HEK293 (cell line): ENCODE results near the gene UCN2.
"Not testable (repeated sequence)": the region's sequence is repeated elsewhere in the genome, so short reads cannot be mapped to it uniquely, and the experiment has no call there.

Experiments used
- CTCF ChIA-PET: fragments of 350-600 bp; formaldehyde crosslinking; extraction: SDS; loops from one replicate; lab custom pipeline; 2021; ENCODE audit warnings: antibody characterized with exemption; lab: Yijun Ruan, JAX
- POLR2A ChIA-PET: fragments of 300-600 bp; formaldehyde crosslinking; extraction: SDS; loops from one replicate; lab custom pipeline; 2020; ENCODE audit warnings: antibody characterized with exemption, inconsistent platforms; lab: Yijun Ruan, JAX
- H3K27ac ChIP-seq: fragments of 200-500 bp; sonication (Bioruptor generic); 2 replicates; pipeline ENCODE4 v1.5.1; 2014; ENCODE audit warnings: low read depth, low read length, control low read depth, inconsistent platforms; ENCODE audit errors: extremely low read depth
- H3K36me3 ChIP-seq, 2 experiments: fragments of 200-500 bp in 1 of 2; sonication (Bioruptor generic) in 1 of 2; 1 replicate in 1 of 2; 2 replicates in 1 of 2; pipeline ENCODE4 v1.5.1; 2014 to 2017; ENCODE audit warnings: inconsistent platforms in 2 of 2, low read length in 2 of 2; ENCODE audit not compliant: control insufficient read depth in 2 of 2, insufficient read depth in 1 of 2
- H3K4me1 ChIP-seq: fragments of 200-500 bp; sonication (Bioruptor generic); 2 replicates; pipeline ENCODE4 v1.5.1; 2014; ENCODE audit warnings: mild to moderate bottlenecking, low read length, inconsistent platforms; ENCODE audit not compliant: control insufficient read depth, insufficient read depth
- H3K4me3 ChIP-seq: 2 replicates; pipeline ENCODE4 v1.5.1; 2011; ENCODE audit warnings: low read depth, mild to moderate bottlenecking, control low read depth, low read length, moderate library complexity
- H3K9me3 ChIP-seq: fragments of 200-500 bp; sonication (Bioruptor generic); 2 replicates; pipeline ENCODE4 v1.5.1; 2014; ENCODE audit warnings: low read depth, low read length, inconsistent platforms; ENCODE audit not compliant: control insufficient read depth, insufficient read depth
- BCL11B ChIP-seq: fragments of 450-650 bp; formaldehyde crosslinking; IDR thresholded peaks from 2 replicates; pipeline ENCODE4 v1.5.1; 2016; ENCODE audit warnings: low read depth, missing biosample characterization, missing genetic modification characterization
- FEZF1 ChIP-seq: fragments of 450-650 bp; formaldehyde crosslinking; IDR thresholded peaks from 2 replicates; pipeline ENCODE4 v1.5.1; 2016; ENCODE audit warnings: missing biosample characterization, missing genetic modification characterization
- SCRT2 ChIP-seq: fragments of 450-650 bp; formaldehyde crosslinking; IDR thresholded peaks from 2 replicates; pipeline ENCODE4 v1.5.1; 2016; ENCODE audit warnings: missing biosample characterization, missing genetic modification characterization
- ZBTB10 ChIP-seq: fragments of 450-650 bp; formaldehyde crosslinking; IDR thresholded peaks from 2 replicates; pipeline ENCODE4 v1.5.1; 2016; ENCODE audit warnings: missing biosample characterization, missing genetic modification characterization
- ZFP69B ChIP-seq: fragments of 450-650 bp; formaldehyde crosslinking; IDR thresholded peaks from 2 replicates; pipeline ENCODE4 v1.5.1; 2016; ENCODE audit warnings: missing biosample characterization, missing genetic modification characterization
- ZNF10 ChIP-seq: fragments of 450-650 bp; formaldehyde crosslinking; IDR thresholded peaks from 2 replicates; pipeline ENCODE4 v1.5.1; 2017; ENCODE audit warnings: missing biosample characterization, missing genetic modification characterization
- ZNF146 ChIP-seq: fragments of 450-650 bp; formaldehyde crosslinking; IDR thresholded peaks from 2 replicates; pipeline ENCODE4 v1.5.1; 2016; ENCODE audit warnings: missing biosample characterization, missing genetic modification characterization
- ZNF157 ChIP-seq: fragments of 450-650 bp; formaldehyde crosslinking; IDR thresholded peaks from 2 replicates; pipeline ENCODE4 v1.5.1; 2016; ENCODE audit warnings: missing biosample characterization, missing genetic modification characterization
- ZNF221 ChIP-seq: fragments of 450-650 bp; formaldehyde crosslinking; IDR thresholded peaks from 2 replicates; pipeline ENCODE4 v1.5.1; 2017; ENCODE audit warnings: missing biosample characterization, missing genetic modification characterization, borderline replicate concordance
- ZNF239 ChIP-seq: fragments of 450-650 bp; formaldehyde crosslinking; IDR thresholded peaks from 2 replicates; pipeline ENCODE4 v1.5.1; 2016; ENCODE audit warnings: missing biosample characterization, missing genetic modification characterization
- ZNF423 ChIP-seq: fragments of 450-650 bp; formaldehyde crosslinking; IDR thresholded peaks from 2 replicates; pipeline ENCODE4 v1.5.1; 2016; ENCODE audit warnings: missing biosample characterization, missing genetic modification characterization
- ZNF48 ChIP-seq: fragments of 450-650 bp; formaldehyde crosslinking; IDR thresholded peaks from 2 replicates; pipeline ENCODE4 v1.5.1; 2016; ENCODE audit warnings: missing biosample characterization, missing genetic modification characterization
- ZNF624 ChIP-seq: fragments of 450-650 bp; formaldehyde crosslinking; IDR thresholded peaks from 2 replicates; pipeline ENCODE4 v1.5.1; 2017; ENCODE audit warnings: missing biosample characterization, missing genetic modification characterization
- ZNF626 ChIP-seq: fragments of 450-650 bp; sonication (Bioruptor Pico); formaldehyde crosslinking; IDR thresholded peaks from 2 replicates; pipeline ENCODE4 v1.5.1; 2018; ENCODE audit warnings: missing biosample characterization, missing genetic modification characterization, inconsistent platforms
- ZNF776 ChIP-seq: fragments of 450-650 bp; formaldehyde crosslinking; IDR thresholded peaks from 2 replicates; pipeline ENCODE4 v1.5.0; 2017; ENCODE audit warnings: missing biosample characterization, missing genetic modification characterization, borderline replicate concordance
- ZNF785 ChIP-seq: fragments of 450-650 bp; formaldehyde crosslinking; IDR thresholded peaks from 2 replicates; pipeline ENCODE4 v1.5.1; 2016; ENCODE audit warnings: missing biosample characterization, missing genetic modification characterization
- TF ChIP-seq, protein P1 (sequence below): fragments of 450-650 bp; IDR thresholded peaks from 2 replicates; pipeline ENCODE4 v1.5.1; 2018; ENCODE audit warnings: missing biosample characterization, missing genetic modification characterization
- TF ChIP-seq, protein P2 (sequence below): fragments of 450-650 bp; formaldehyde crosslinking; IDR thresholded peaks from 2 replicates; pipeline ENCODE4 v1.5.1; 2016; ENCODE audit warnings: missing biosample characterization, missing genetic modification characterization
- TF ChIP-seq, protein P3 (sequence below): fragments of 450-650 bp; formaldehyde crosslinking; IDR thresholded peaks from 2 replicates; pipeline ENCODE4 v1.5.1; 2016; ENCODE audit warnings: missing biosample characterization, missing genetic modification characterization
- TF ChIP-seq, protein P4 (sequence below): fragments of 450-650 bp; formaldehyde crosslinking; IDR thresholded peaks from 2 replicates; pipeline ENCODE4 v1.5.1; 2017; ENCODE audit warnings: missing biosample characterization, missing genetic modification characterization
- TF ChIP-seq, protein P5 (sequence below): fragments of 450-650 bp; formaldehyde crosslinking; IDR thresholded peaks from 2 replicates; pipeline ENCODE4; 2016; ENCODE audit warnings: missing biosample characterization, missing genetic modification characterization

The UCN2 gene

GRCh38 chr3:48530701-48531100, 32.9 kb downstream of the UCN2 start:
- H3K4me3 ChIP-seq, H3K9me3 ChIP-seq, H3K4me1 ChIP-seq, H3K27ac ChIP-seq, POLR2A ChIA-PET: not testable (repeated sequence)
- CTCF ChIA-PET: interaction anchor here (0.6 to 2.8 kb wide), 4 partner anchors 19 to 299 kb away, joined by 3 to 11 read pairs (median 6); no protein-coding TSS in a partner anchor
- H3K36me3 ChIP-seq: peaks cover 0 to 11% of the 10 kb centered on the region in 2 experiments; a peak in 2 of 3 replicates

DNA sequence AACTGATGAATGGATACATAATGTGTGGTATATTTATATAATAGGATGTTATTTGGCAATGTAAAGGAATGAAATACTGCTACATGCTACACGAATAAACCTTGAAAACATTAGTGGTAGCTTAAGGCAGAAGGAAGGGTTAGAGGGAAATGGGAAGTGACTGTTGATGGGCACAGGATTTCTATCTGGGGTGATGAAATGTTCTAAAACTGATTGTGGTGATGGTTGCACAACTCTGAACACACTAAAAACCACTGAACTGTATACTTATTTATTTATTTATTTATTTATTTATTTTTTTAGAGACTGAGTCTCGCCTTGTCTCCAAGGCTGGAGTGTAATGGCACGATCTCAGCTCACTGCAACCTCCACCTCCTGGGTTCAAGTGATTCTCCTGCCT, 34.8 kb downstream of the UCN2 start:
- TF ChIP-seq ZFP69B (tag by site-specific recombination): no peak
- TF ChIP-seq ZNF10 (tag by site-specific recombination): peak; percentile 44; the same call in 1 of the 2 replicates
- TF ChIP-seq, protein P1, sequence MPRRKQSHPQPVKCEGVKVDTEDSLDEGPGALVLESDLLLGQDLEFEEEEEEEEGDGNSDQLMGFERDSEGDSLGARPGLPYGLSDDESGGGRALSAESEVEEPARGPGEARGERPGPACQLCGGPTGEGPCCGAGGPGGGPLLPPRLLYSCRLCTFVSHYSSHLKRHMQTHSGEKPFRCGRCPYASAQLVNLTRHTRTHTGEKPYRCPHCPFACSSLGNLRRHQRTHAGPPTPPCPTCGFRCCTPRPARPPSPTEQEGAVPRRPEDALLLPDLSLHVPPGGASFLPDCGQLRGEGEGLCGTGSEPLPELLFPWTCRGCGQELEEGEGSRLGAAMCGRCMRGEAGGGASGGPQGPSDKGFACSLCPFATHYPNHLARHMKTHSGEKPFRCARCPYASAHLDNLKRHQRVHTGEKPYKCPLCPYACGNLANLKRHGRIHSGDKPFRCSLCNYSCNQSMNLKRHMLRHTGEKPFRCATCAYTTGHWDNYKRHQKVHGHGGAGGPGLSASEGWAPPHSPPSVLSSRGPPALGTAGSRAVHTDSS (tag by site-specific recombination): no peak
- TF ChIP-seq ZBTB10: no peak
- TF ChIP-seq FEZF1 (tag by site-specific recombination): no peak
- H3K9me3 ChIP-seq: no peaks in the 10 kb centered on the region
- no peaks in the 10 kb centered on the region for H3K4me1 ChIP-seq
- POLR2A ChIA-PET: no interaction called here
- H3K4me3 ChIP-seq: no peak overlapping the region
- CTCF ChIA-PET: interaction anchor here (1.8 to 2.8 kb wide), 2 partner anchors 21 to 93 kb away, joined by 8 to 11 read pairs; no protein-coding TSS in a partner anchor
- peaks cover 0 to 3% of the 10 kb centered on the region in 2 experiments; a peak in 2 of 3 replicates for H3K36me3 ChIP-seq
- no peak overlapping the region for H3K27ac ChIP-seq

DNA sequence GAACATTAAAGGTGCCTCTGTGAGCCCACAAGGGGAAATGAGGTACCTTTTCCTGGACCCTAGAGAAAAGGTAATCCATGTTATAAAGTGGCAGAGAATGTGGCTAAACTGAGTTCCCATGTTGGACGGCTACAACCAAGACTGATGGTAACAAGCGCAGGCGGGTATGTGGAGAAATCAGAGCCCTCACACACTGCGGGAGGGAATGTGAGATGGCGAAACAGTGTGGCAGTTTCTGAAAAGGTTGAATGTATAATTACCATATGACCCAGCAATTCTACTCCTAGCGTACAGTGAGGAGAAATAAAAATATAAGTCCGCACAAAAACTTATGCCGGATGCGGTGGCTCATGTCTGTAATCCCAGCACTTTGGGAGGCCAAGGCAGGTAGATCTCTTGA, 35.5 kb downstream of the UCN2 start:
- no peaks in the 10 kb centered on the region for H3K4me1 ChIP-seq
- ChIA-PET CTCF (interaction anchor here (2.8 kb wide), 1 partner anchor 21 kb away, joined by 8 read pairs; no protein-coding TSS in a partner anchor), POLR2A (no interaction called here)
- TF ChIP-seq ZNF423 (tag by site-specific recombination) (no peak), ZNF239 (tag by site-specific recombination) (no peak), ZNF776 (tag by site-specific recombination) (no peak), SCRT2 (tag by site-specific recombination) (no peak), ZNF785 (tag by site-specific recombination) (no peak), ZNF221 (tag by site-specific recombination) (no peak), ZNF146 (tag by site-specific recombination) (no peak), BCL11B (tag by site-specific recombination) (no peak), ZNF624 (tag by site-specific recombination) (no peak), ZNF48 (no peak), ZNF626 (tag by site-specific recombination) (no peak), ZNF157 (tag by site-specific recombination) (no peak)
- TF ChIP-seq, protein P2, sequence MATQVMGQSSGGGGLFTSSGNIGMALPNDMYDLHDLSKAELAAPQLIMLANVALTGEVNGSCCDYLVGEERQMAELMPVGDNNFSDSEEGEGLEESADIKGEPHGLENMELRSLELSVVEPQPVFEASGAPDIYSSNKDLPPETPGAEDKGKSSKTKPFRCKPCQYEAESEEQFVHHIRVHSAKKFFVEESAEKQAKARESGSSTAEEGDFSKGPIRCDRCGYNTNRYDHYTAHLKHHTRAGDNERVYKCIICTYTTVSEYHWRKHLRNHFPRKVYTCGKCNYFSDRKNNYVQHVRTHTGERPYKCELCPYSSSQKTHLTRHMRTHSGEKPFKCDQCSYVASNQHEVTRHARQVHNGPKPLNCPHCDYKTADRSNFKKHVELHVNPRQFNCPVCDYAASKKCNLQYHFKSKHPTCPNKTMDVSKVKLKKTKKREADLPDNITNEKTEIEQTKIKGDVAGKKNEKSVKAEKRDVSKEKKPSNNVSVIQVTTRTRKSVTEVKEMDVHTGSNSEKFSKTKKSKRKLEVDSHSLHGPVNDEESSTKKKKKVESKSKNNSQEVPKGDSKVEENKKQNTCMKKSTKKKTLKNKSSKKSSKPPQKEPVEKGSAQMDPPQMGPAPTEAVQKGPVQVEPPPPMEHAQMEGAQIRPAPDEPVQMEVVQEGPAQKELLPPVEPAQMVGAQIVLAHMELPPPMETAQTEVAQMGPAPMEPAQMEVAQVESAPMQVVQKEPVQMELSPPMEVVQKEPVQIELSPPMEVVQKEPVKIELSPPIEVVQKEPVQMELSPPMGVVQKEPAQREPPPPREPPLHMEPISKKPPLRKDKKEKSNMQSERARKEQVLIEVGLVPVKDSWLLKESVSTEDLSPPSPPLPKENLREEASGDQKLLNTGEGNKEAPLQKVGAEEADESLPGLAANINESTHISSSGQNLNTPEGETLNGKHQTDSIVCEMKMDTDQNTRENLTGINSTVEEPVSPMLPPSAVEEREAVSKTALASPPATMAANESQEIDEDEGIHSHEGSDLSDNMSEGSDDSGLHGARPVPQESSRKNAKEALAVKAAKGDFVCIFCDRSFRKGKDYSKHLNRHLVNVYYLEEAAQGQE (tag by site-specific recombination): no peak
- TF ChIP-seq, protein P3, sequence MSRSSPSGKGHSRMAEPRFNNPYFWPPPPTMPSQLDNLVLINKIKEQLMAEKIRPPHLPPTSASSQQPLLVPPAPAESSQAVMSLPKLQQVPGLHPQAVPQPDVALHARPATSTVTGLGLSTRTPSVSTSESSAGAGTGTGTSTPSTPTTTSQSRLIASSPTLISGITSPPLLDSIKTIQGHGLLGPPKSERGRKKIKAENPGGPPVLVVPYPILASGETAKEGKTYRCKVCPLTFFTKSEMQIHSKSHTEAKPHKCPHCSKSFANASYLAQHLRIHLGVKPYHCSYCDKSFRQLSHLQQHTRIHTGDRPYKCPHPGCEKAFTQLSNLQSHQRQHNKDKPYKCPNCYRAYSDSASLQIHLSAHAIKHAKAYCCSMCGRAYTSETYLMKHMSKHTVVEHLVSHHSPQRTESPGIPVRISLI (tag by site-specific recombination): no peak
- TF ChIP-seq, protein P4, sequence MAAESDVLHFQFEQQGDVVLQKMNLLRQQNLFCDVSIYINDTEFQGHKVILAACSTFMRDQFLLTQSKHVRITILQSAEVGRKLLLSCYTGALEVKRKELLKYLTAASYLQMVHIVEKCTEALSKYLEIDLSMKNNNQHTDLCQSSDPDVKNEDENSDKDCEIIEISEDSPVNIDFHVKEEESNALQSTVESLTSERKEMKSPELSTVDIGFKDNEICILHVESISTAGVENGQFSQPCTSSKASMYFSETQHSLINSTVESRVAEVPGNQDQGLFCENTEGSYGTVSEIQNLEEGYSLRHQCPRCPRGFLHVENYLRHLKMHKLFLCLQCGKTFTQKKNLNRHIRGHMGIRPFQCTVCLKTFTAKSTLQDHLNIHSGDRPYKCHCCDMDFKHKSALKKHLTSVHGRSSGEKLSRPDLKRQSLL (tag by site-specific recombination): no peak
- TF ChIP-seq, protein P5, sequence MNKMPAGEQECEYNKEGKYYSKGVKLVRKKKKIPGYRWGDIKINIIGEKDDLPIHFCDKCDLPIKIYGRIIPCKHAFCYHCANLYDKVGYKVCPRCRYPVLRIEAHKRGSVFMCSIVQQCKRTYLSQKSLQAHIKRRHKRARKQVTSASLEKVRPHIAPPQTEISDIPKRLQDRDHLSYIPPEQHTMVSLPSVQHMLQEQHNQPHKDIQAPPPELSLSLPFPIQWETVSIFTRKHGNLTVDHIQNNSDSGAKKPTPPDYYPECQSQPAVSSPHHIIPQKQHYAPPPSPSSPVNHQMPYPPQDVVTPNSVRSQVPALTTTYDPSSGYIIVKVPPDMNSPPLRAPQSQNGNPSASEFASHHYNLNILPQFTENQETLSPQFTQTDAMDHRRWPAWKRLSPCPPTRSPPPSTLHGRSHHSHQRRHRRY: no peak
- TF ChIP-seq, all 188 proteins: peak for 0
- H3K27ac ChIP-seq: no peak overlapping the region
- H3K36me3 ChIP-seq: peaks cover 0 to 3% of the 10 kb centered on the region in 2 experiments; a peak in 2 of 3 replicates
- H3K4me3 ChIP-seq: no peak overlapping the region
- no peaks in the 10 kb centered on the region for H3K9me3 ChIP-seq
